ENCODE data around the gene ATF6.

Gene ATF6

DNA sequence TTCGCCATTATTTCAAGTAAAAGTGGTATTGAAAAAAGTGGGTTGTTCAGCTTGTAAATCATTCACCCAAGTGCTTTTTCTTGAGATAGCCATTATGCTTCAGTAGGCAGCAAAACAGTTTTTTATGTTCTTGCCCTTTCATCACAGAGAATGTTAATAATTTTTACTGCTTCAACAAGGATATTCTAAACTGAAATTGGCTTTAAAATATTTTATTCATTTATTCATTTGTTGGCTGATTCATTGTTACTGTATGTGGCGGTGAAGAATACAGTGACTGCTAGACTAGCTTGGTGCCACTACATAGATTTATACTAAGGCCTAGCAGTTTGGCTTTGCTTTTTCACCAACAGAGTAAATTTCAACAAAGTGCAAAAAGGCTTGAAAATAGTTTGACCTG, 136.1 kb downstream of the ATF6 start:
- no peaks in the 10 kb centered on the region for H3K27me3 ChIP-seq (ENCODE audit: insufficient read depth, low read length)
- H3K36me3 ChIP-seq (ENCODE audit: insufficient read depth, low read length), result no peaks in the 10 kb centered on the region
- H3K4me1 ChIP-seq (ENCODE audit: insufficient read depth, low read length), result 0 out of 2 replicates have a peak, but pooled peaks cover 4% of the 10 kb centered on the region
- H3K9ac ChIP-seq (ENCODE audit: low read depth, low read length), result no peak overlapping the region
- no peak overlapping the region for H3K4me3 ChIP-seq (ENCODE audit: low read length)
- no peak overlapping the region for H3K27ac ChIP-seq (ENCODE audit: low read depth, low read length)
- no peaks in the 10 kb centered on the region for H3K9me3 ChIP-seq (ENCODE audit: insufficient read depth, low read depth, low read length)
- WGBS, result 100% methylated on average over 1 of the region's 2 CpGs

DNA sequence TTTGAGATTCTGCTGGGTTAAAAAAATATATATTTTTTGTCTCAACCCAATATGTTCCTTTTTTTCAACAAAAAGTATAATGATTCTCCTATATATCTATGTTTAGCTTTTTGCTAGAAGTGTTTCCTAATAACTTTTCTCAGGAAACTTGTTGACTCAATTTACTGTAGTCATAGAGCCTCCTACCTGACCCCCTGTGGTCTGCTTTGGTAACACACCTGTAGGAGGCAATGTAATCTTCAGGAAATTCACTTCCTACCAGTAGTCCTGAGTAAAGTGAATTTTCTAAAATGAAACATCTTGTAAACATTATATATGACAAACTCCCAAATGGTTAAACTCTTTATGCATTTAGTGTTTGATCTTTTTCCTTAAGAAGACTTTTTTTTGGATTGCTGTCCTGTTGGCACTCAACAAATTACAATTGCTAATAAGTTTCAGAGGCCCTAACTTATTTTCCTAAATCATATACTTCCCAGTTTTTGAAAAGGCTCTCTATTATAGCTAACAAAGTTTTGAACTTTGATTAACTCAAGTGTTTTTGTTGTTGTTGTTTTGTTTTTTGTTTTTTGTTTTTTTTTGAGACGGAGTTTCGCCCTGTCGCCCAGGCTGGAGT, 139.3 kb downstream of the ATF6 start:
- H3K9ac ChIP-seq (ENCODE audit: low read depth, low read length), result no peak overlapping the region
- peaks cover 10% of the 10 kb centered on the region; the same call in 1 of the 2 replicates for H3K4me1 ChIP-seq (ENCODE audit: insufficient read depth, low read length)
- H3K27ac ChIP-seq (ENCODE audit: low read depth, low read length), result no peak overlapping the region
- no peaks in the 10 kb centered on the region for H3K36me3 ChIP-seq (ENCODE audit: insufficient read depth, low read length)
- no peaks in the 10 kb centered on the region for H3K9me3 ChIP-seq (ENCODE audit: insufficient read depth, low read depth, low read length)
- no peaks in the 10 kb centered on the region for H3K27me3 ChIP-seq (ENCODE audit: insufficient read depth, low read length)
- H3K4me3 ChIP-seq (ENCODE audit: low read length), result no peak overlapping the region
- 93% methylated on average over 3 of the region's 3 CpGs for WGBS

DNA sequence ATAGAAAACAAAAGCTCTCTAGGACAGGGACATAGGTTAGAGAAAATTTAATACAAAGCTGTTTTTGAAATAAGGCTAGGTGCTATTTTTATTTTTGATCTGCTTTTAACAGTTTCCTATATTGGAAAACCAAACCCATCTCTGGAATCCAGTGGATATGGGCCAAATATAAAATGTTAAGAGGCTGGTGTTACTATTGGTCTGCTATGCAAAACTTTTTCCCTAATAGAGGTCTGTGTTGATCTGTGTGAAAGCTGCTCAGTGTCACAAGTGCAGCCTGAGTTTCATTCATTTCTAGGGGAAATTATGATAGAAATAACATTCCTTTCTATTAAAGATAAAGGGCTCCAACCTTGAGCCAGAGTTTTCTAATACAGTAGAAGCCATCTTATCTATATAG, 141.1 kb downstream of the ATF6 start:
- Histone ChIP-seq H3K9ac (ENCODE audit: low read depth, low read length) (no peak overlapping the region), H3K9me3 (ENCODE audit: insufficient read depth, low read depth, low read length) (no peaks in the 10 kb centered on the region), H3K4me3 (ENCODE audit: low read length) (no peak overlapping the region), H3K36me3 (ENCODE audit: insufficient read depth, low read length) (no peaks in the 10 kb centered on the region), H3K4me1 (ENCODE audit: insufficient read depth, low read length) (peaks cover 11% of the 10 kb centered on the region; the same call in 1 of the 2 replicates), H3K27me3 (ENCODE audit: insufficient read depth, low read length) (no peaks in the 10 kb centered on the region), H3K27ac (ENCODE audit: low read depth, low read length) (no peak overlapping the region)

DNA sequence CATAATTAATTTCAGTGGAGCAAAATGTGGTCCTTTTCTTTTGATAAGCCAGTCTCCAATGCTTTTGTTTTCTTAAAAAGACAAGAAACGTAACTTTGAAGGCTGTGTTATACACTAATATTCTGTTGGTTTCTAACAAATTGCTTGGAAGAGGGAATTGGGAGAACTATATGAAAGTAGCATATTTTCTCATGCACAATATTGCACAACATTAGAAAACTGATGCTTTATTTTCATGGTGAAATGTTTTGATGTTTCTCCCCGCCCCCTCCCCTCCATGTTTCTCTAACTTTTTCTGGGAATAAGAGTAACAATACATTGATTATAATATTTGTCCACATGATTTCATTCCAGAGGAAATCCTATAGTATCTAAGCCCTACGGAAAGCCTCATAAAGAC, 142.1 kb downstream of the ATF6 start:
- 93% methylated on average over 2 of the region's 3 CpGs for WGBS
- H3K27ac ChIP-seq (ENCODE audit: low read depth, low read length), result no peak overlapping the region

DNA sequence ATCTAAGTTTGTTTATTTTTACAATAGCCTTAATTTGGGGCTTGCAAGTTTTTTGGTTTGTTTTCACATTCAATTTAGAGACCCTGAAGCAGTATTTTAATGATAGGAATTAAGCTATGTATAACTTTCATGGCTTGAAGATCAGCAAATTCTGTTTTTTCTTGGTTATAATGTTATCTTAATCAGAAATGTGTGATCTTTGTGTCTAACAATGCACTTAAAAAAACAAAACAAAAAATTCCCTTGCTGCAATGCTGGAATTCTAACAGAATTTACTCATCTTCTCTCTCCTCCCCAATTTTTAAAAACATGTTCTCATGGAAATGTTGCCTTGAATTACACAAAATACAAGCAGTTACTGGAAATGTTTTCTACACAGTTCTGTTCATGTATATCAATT, 144.5 kb downstream of the ATF6 start:
- H3K4me3 ChIP-seq (ENCODE audit: low read length), result no peak overlapping the region
- H3K4me1 ChIP-seq (ENCODE audit: insufficient read depth, low read length), result peaks cover 8% of the 10 kb centered on the region; the same call in 1 of the 2 replicates
- no peak overlapping the region for H3K27ac ChIP-seq (ENCODE audit: low read depth, low read length)
- no peak overlapping the region for H3K9ac ChIP-seq (ENCODE audit: low read depth, low read length)
- no peaks in the 10 kb centered on the region for H3K27me3 ChIP-seq (ENCODE audit: insufficient read depth, low read length)
- H3K36me3 ChIP-seq (ENCODE audit: insufficient read depth, low read length), result no peaks in the 10 kb centered on the region
- H3K9me3 ChIP-seq (ENCODE audit: insufficient read depth, low read depth, low read length), result no peaks in the 10 kb centered on the region

More for the DNA sequence above, 142.1 kb downstream of the ATF6 start:
- no peaks in the 10 kb centered on the region for H3K27me3 ChIP-seq (ENCODE audit: insufficient read depth, low read length)
- no peaks in the 10 kb centered on the region for H3K36me3 ChIP-seq (ENCODE audit: insufficient read depth, low read length)
- no peak overlapping the region for H3K9ac ChIP-seq (ENCODE audit: low read depth, low read length)
- peaks cover 8% of the 10 kb centered on the region; the same call in 1 of the 2 replicates for H3K4me1 ChIP-seq (ENCODE audit: insufficient read depth, low read length)
- no peak overlapping the region for H3K4me3 ChIP-seq (ENCODE audit: low read length)
- H3K9me3 ChIP-seq (ENCODE audit: insufficient read depth, low read depth, low read length), result no peaks in the 10 kb centered on the region

DNA sequence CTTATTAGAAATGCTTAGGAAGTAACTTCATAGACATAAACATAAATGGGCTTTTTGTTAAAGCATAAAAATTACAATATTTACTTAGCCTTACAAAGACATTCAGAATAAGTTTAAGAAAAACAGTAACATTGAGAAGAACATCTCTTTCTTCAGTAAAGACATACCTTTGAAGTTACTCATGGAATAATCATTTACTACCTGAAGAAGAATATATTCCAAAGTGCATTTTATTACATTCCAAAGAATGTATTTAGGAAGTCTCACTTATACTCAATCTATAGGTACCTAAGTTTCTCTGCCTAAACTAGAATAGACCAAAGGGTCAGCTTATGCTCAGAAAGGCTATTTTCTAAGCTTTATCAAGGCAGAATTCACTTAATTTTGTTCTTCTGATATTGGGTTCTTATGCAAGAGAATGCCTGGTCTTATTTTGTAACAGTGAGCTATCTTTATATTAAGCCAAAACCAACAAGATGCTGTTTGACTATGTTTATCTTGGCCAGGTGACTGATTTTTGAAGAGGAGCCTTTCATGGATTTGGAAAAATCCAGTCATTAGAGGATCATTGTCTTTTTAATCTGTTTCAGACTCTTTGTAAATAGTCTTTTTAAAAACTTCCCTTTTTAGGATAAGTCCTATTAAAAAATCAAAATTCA, 147.5 kb downstream of the ATF6 start:
- Histone ChIP-seq H3K9ac (ENCODE audit: low read depth, low read length) (no peak overlapping the region), H3K4me1 (ENCODE audit: insufficient read depth, low read length) (peaks cover 12% of the 10 kb centered on the region), H3K4me3 (ENCODE audit: low read length) (no peak overlapping the region), H3K36me3 (ENCODE audit: insufficient read depth, low read length) (no peaks in the 10 kb centered on the region), H3K9me3 (ENCODE audit: insufficient read depth, low read depth, low read length) (no peaks in the 10 kb centered on the region), H3K27ac (ENCODE audit: low read depth, low read length) (no peak overlapping the region), H3K27me3 (ENCODE audit: insufficient read depth, low read length) (no peaks in the 10 kb centered on the region)

DNA sequence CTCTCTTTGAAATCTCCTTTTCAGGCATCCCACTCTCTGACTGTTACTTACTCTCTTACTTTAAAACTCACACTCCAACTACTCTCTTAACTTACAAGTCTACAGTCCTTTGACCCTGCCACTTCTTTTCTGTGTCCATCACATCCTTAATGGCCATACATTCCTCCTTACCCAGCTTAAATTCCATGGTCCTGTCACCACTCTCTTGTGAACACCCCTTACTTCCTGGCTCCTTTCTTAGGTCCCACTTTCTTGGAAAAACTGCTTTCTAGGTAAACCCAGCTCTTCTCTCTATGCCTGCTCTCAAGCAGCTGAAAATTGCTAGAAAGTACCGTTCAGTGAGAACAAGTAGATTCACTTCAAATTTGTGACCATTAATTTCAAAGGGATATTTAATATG, 148.5 kb downstream of the ATF6 start:
- Histone ChIP-seq H3K9me3 (ENCODE audit: insufficient read depth, low read depth, low read length) (no peaks in the 10 kb centered on the region), H3K36me3 (ENCODE audit: insufficient read depth, low read length) (no peaks in the 10 kb centered on the region), H3K27me3 (ENCODE audit: insufficient read depth, low read length) (no peaks in the 10 kb centered on the region), H3K4me3 (ENCODE audit: low read length) (no peak overlapping the region), H3K27ac (ENCODE audit: low read depth, low read length) (no peak overlapping the region), H3K4me1 (ENCODE audit: insufficient read depth, low read length) (peaks cover 17% of the 10 kb centered on the region), H3K9ac (ENCODE audit: low read depth, low read length) (no peak overlapping the region)
- 94% methylated on average over 1 of the region's 1 CpG for WGBS

DNA sequence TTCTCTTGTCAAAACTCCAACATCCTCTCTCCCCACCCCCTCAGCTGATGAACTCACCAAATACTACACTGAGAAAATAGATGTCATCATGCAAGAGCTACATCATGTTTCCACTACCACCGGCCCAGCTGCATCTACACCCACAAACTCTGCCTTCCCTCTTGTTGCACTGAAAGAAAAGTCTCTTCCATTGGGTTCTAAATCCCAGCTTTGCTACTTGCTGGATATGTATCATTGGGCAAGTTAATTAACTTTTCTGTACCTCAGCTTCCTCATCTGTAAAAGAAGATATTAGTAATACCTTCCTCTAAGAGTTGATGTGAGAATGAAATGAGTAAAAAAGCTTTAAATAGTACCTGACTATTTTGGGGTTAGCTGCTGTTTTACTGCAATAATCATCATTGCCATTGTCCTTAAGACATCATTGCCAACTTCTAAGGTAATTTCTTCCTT, 149.0 kb downstream of the ATF6 start:
- Histone ChIP-seq H3K9me3 (ENCODE audit: insufficient read depth, low read depth, low read length) (no peaks in the 10 kb centered on the region), H3K36me3 (ENCODE audit: insufficient read depth, low read length) (no peaks in the 10 kb centered on the region), H3K4me1 (ENCODE audit: insufficient read depth, low read length) (peaks cover 13% of the 10 kb centered on the region), H3K27me3 (ENCODE audit: insufficient read depth, low read length) (no peaks in the 10 kb centered on the region), H3K27ac (ENCODE audit: low read depth, low read length) (no peak overlapping the region), H3K4me3 (ENCODE audit: low read length) (no peak overlapping the region), H3K9ac (ENCODE audit: low read depth, low read length) (no peak overlapping the region)
- 85% methylated on average over 1 of the region's 1 CpG for WGBS

DNA sequence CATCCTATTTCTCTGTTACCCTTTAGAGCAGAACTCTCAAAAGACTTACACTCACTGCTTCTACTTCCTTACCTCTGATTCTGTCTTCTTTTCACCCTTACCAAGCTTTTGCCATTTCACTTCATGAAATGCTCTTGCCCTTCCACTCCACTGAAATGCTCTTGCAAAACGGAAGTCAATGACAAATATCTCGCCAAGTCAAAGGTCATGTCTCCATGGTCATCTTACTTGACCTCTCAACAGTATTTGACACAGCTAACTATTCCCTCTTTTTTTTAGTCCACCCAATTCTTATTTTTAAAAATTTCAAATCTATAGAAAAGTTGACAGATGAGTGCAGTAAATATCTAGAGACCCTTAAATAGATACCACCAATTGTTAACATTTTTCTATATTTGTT, 149.9 kb downstream of the ATF6 start:
- 89% methylated on average over 2 of the region's 2 CpGs for WGBS
- Histone ChIP-seq H3K4me1 (ENCODE audit: insufficient read depth, low read length) (peaks cover 9% of the 10 kb centered on the region; the same call in 1 of the 2 replicates), H3K27me3 (ENCODE audit: insufficient read depth, low read length) (no peaks in the 10 kb centered on the region), H3K36me3 (ENCODE audit: insufficient read depth, low read length) (no peaks in the 10 kb centered on the region), H3K4me3 (ENCODE audit: low read length) (no peak overlapping the region), H3K9ac (ENCODE audit: low read depth, low read length) (no peak overlapping the region), H3K9me3 (ENCODE audit: insufficient read depth, low read depth, low read length) (no peaks in the 10 kb centered on the region), H3K27ac (ENCODE audit: low read depth, low read length) (no peak overlapping the region)

DNA sequence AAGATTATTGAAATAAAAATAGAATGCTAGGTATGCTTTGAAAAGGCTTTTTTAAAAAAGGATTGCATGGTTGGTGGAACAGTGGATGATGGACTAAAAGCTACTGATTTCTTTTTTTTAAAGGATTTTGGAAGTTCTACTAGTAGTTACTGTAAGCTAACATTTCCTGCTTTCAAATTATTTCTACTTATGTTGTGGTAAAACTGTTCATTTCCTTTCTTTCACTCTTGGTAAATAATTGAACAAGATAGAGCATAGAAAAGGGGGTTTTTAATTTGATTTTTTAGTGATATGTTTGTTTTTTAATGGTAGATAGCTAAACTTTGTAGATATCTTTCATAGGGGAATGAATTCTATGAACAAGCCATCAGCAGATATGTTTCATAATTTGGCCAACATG, 153.1 kb downstream of the ATF6 start:
- Histone ChIP-seq H3K4me1 (ENCODE audit: insufficient read depth, low read length) (peaks cover 9% of the 10 kb centered on the region; the same call in 1 of the 2 replicates), H3K27ac (ENCODE audit: low read depth, low read length) (no peak overlapping the region), H3K9me3 (ENCODE audit: insufficient read depth, low read depth, low read length) (no peaks in the 10 kb centered on the region), H3K9ac (ENCODE audit: low read depth, low read length) (no peak overlapping the region), H3K27me3 (ENCODE audit: insufficient read depth, low read length) (no peaks in the 10 kb centered on the region), H3K4me3 (ENCODE audit: low read length) (no peak overlapping the region), H3K36me3 (ENCODE audit: insufficient read depth, low read length) (no peaks in the 10 kb centered on the region)

DNA sequence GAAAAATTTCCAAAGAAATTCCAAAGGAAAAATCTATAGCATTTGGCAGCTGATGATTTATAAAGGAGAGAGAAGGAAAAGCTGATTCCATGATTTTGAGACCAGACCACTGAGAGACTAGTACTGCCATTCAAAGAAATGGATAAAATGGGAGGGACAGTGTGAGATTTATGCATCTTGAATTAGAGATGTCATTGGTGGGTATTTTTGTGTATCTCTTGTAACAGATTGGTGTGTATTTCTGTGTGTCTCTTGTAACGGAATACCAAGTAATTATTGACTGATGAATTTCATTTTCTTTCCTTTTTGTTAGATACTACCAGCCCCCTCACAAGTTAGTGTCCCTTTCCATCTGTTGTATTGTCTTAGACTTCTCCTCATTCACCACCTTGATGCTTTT, 155.4 kb downstream of the ATF6 start:
- no peaks in the 10 kb centered on the region for H3K27me3 ChIP-seq (ENCODE audit: insufficient read depth, low read length)
- no peak overlapping the region for H3K27ac ChIP-seq (ENCODE audit: low read depth, low read length)
- no peaks in the 10 kb centered on the region for H3K36me3 ChIP-seq (ENCODE audit: insufficient read depth, low read length)
- peaks cover 8% of the 10 kb centered on the region; the same call in 1 of the 2 replicates for H3K4me1 ChIP-seq (ENCODE audit: insufficient read depth, low read length)
- H3K9ac ChIP-seq (ENCODE audit: low read depth, low read length), result no peak overlapping the region
- no peak overlapping the region for H3K4me3 ChIP-seq (ENCODE audit: low read length)
- no peaks in the 10 kb centered on the region for H3K9me3 ChIP-seq (ENCODE audit: insufficient read depth, low read depth, low read length)
- 89% methylated on average over 1 of the region's 1 CpG for WGBS
